Vagina (tissue), 2 donors: ENCODE measurements around the gene HYCC1. TPM values are rescaled to one million over a fixed set of nuclear protein-coding genes. Genes with fewer than 3 reads are reported as not detected.

ENCODE experiments used
- DNase-seq, 2 donors: peaks; one replicate each; pipeline ENCODE4 v3.0.0-alpha.2; 2017; ENCODE audit errors: extremely low spot score in 2 of 2
- H3K27ac ChIP-seq: fragments of 200-600 bp; sonication (generic); one replicate; pipeline ENCODE4 v1.5.1; 2019
- H3K27me3 ChIP-seq: fragments of 200-600 bp; sonication (generic); one replicate; pipeline ENCODE4 v1.5.1; 2019
- H3K36me3 ChIP-seq, 2 donors: fragments of 200-600 bp; sonication (generic); one replicate each; pipeline ENCODE4 v1.5.1; 2017 to 2019
- H3K4me1 ChIP-seq: fragments of 200-600 bp; sonication (generic); one replicate; pipeline ENCODE4 v1.5.1; 2019
- H3K4me3 ChIP-seq, 2 donors: fragments of 200-600 bp; sonication (generic); 1 replicate in 1 of 2; 2 replicates in 1 of 2; pipeline ENCODE4 v1.5.1; 2016 to 2019
- H3K9me3 ChIP-seq: fragments of 200-600 bp; sonication (generic); one replicate; pipeline ENCODE4 v1.5.1; 2019
- CTCF ChIP-seq, 3 experiments: fragments of 450-650 bp in 2 of 3; fragments of 200-600 bp in 1 of 3; sonication (generic) in 1 of 3; IDR thresholded peaks; one replicate each; pipeline ENCODE4 v1.5.1; 2017 to 2019; ENCODE audit warnings: antibody characterized with exemption in 3 of 3, mild to moderate bottlenecking in 2 of 3, moderate library complexity in 2 of 3
- POLR2A ChIP-seq, 2 donors: fragments of 450-650 bp; IDR thresholded peaks; one replicate each; pipeline ENCODE4 v1.6.1; 2017; ENCODE audit warnings: antibody characterized with exemption in 2 of 2, mild to moderate bottlenecking in 2 of 2, moderate library complexity in 2 of 2
- POLR2AphosphoS5 ChIP-seq, 2 donors: sonication (generic); formaldehyde crosslinking; IDR thresholded peaks; one replicate each; pipeline ENCODE4 v1.9.0; 2017; ENCODE audit warnings: antibody characterized with exemption in 2 of 2, mild to moderate bottlenecking in 2 of 2, low read depth in 1 of 2; ENCODE audit not compliant: insufficient read depth in 1 of 2
- intact Hi-C: fragments of 100-400 bp; cut with DNase I; formaldehyde crosslinking; loops from one replicate; pipeline ENCODE4 v1.15.1; 2023
- total RNA-seq: library from RNA; depleted of rRNA; stranded (reverse); fragments of >200 nt; gene quantifications from one replicate; pipeline ENCODE4 v1.2.3, GENCODE V29; 2016

The HYCC1 gene
- total RNA-seq, 1 donor from 2014 or later: 23.6 TPM

DNA sequence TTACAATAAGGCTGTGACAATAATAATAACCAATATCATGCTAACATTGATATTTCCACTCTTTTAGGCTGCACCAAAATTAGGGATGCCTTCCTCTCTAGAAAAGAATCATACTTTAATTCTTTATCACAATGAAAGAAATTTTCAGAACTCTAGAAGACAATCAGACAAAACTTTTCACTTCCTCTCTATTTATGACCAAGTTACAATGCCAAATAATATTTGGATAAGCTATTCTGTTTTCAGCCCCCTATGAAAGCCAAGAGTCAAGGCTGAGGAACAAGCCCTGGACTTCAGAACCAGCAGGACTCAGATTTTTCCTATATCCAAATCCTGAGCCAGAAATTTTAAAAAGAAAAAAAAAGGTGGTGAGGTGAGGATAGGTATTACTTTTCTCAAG is 4.6 kb downstream of the HYCC1 start:
- Histone ChIP-seq H3K27me3 (no peaks in the 10 kb centered on the region), H3K27ac (no peak overlapping the region), H3K9me3 (no peaks in the 10 kb centered on the region), H3K4me3 (no peak overlapping the region), H3K36me3 (no peaks in the 10 kb centered on the region), H3K4me1 (peaks cover 36% of the 10 kb centered on the region)
- DNase-seq: no peak
- TF ChIP-seq CTCF (IDR thresholded peaks at IDR 0.05): no peak
- intact Hi-C loops: no loop called here

DNA sequence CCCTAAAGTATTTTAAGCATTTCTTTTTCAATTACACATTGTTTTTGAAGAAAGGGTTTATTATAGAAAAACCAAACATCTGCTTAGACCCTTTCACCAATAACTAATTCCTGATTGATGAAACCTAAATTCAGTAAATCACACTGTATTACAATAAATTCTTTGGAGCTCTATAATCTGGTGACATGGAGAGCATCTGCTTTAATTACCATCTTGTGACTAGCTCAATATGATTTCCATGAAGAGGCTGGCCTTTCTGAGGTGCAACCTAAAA is 9.7 kb downstream of the HYCC1 start:
- no peaks in the 10 kb centered on the region for H3K9me3 ChIP-seq
- no peaks in the 10 kb centered on the region for H3K27me3 ChIP-seq
- H3K4me1 ChIP-seq: peaks cover 22% of the 10 kb centered on the region
- no peak overlapping the region for H3K27ac ChIP-seq
- no peak for TF ChIP-seq CTCF (IDR thresholded peaks at IDR 0.05)
- no peak for TF ChIP-seq POLR2A (IDR thresholded peaks at IDR 0.05)
- TF ChIP-seq POLR2AphosphoS5 (IDR thresholded peaks at IDR 0.05; ENCODE audit: insufficient read depth in 1 of 2, low read depth in 1 of 2): no peak
- no peaks in the 10 kb centered on the region for H3K36me3 ChIP-seq
- intact Hi-C loops: no loop called here
- DNase-seq: no peak
- H3K4me3 ChIP-seq: no peak overlapping the region

- Histone ChIP-seq H3K27ac (no peak overlapping the region), H3K27me3 (no peaks in the 10 kb centered on the region), H3K4me1 (peaks cover 22% of the 10 kb centered on the region), H3K4me3 (no peak overlapping the region), H3K9me3 (no peaks in the 10 kb centered on the region), H3K36me3 (no peaks in the 10 kb centered on the region)
- intact Hi-C loops: no loop called here
- TF ChIP-seq POLR2A (IDR thresholded peaks at IDR 0.05) (no peak), POLR2AphosphoS5 (IDR thresholded peaks at IDR 0.05; ENCODE audit: insufficient read depth in 1 of 2, low read depth in 1 of 2) (no peak), CTCF (IDR thresholded peaks at IDR 0.05) (no peak)
- no peak for DNase-seq
These were observed 10.3 kb downstream of the HYCC1 start for GRCh38 chr7:23003505-23004246.

DNA sequence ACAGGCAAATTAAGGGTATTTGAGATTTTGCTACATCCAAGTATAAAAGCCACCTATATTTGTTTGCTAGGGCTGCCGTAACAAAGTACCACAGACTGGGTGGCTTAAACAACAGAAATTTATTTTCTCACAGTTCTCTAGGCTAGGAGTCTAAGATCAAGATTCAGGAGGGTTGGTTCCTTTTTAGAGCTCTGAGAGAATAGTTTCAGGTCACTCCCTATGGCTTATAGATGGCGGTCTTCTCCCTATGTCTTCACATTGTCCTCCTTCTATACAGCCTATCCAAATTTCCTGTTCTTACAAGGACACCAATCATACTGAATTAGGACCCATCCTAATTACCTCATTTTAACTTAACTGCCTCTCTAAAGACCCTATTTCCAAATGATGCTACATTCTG is 11.2 kb downstream of the HYCC1 start:
- Histone ChIP-seq H3K27ac (no peak overlapping the region), H3K27me3 (no peaks in the 10 kb centered on the region), H3K4me3 (no peak overlapping the region), H3K4me1 (peaks cover 30% of the 10 kb centered on the region), H3K9me3 (no peaks in the 10 kb centered on the region), H3K36me3 (no peaks in the 10 kb centered on the region)
- TF ChIP-seq POLR2A (IDR thresholded peaks at IDR 0.05) (no peak), POLR2AphosphoS5 (IDR thresholded peaks at IDR 0.05; ENCODE audit: insufficient read depth in 1 of 2, low read depth in 1 of 2) (no peak), CTCF (IDR thresholded peaks at IDR 0.05) (no peak)
- intact Hi-C loops: no loop called here
- DNase-seq: no peak

GRCh38 chr7:23001610-23002009 is 12.3 kb downstream of the HYCC1 start:
- H3K9me3 ChIP-seq: no peaks in the 10 kb centered on the region

More at GRCh38 chr7:23001610-23002009, 12.3 kb downstream of the HYCC1 start:
- DNase-seq: no peak
- Histone ChIP-seq H3K4me1 (peaks cover 30% of the 10 kb centered on the region), H3K27me3 (no peaks in the 10 kb centered on the region), H3K36me3 (no peaks in the 10 kb centered on the region), H3K27ac (no peak overlapping the region), H3K4me3 (no peak overlapping the region)
- intact Hi-C loops: no loop called here
- TF ChIP-seq POLR2AphosphoS5 (IDR thresholded peaks at IDR 0.05; ENCODE audit: insufficient read depth in 1 of 2, low read depth in 1 of 2) (no peak), POLR2A (IDR thresholded peaks at IDR 0.05) (no peak), CTCF (IDR thresholded peaks at IDR 0.05) (no peak)
